ENCODE results near the gene TBC1D9B. TPM values are rescaled to one million over a fixed set of nuclear protein-coding genes. Genes with fewer than 3 reads are reported as not detected.
A peak's percentile ranks its signal among the peaks of the same experiment; 100 is the strongest.

The TBC1D9B gene
- total RNA-seq, 4 donors from 2014 or later: 56.1 to 65.9 (median 62.7) TPM

- TF ChIP-seq CTCF (IDR thresholded peaks at IDR 0.05 in 4 of 5, conservative IDR thresholded peaks at IDR 0.05 in 1 of 5) (no peak), POLR2A (IDR thresholded peaks at IDR 0.05) (no peak)
- Histone ChIP-seq H3K27ac (peak overlapping the region in 3 of 4 donors; percentile 78 to 85 (median 82)), H3K4me3 (peak overlapping the region in 2 of 4 donors; percentile 45 to 65), H3K27me3 (no peaks in the 10 kb centered on the region), H3K36me3 (peaks cover 0 to 5% of the 10 kb centered on the region in 2 donors), H3K4me1 (peaks cover 10 to 29% of the 10 kb centered on the region in 2 donors), H3K9me3 (no peaks in the 10 kb centered on the region)
- intact Hi-C loops (cut with DNase I; ENCODE audit: low total_unique reads): loop anchor here (2.0 kb wide), 1 partner anchor 162 kb away; the partner anchor contains the start of gene RNF130
- in situ Hi-C loops (cut with MboI; ENCODE audit: low sequenced_read_pairs in 4 of 4): loop anchor here in 2 of 4 donors (10.0 to 25.0 kb wide), 2 partner anchors 104 to 179 kb away; partner anchors contain the start of gene MGAT4B (in 1 of the 2)
- ATAC-seq (no peak), DNase-seq (no peak)
Observed at GRCh38 chr5:179908528-179908927, 831 bp upstream of the TBC1D9B start.

GRCh38 chr5:179906795-179907555 lies 722 bp downstream of the TBC1D9B start:
- peak overlapping the region; percentile 62 to 69 (median 66) for H3K4me3 ChIP-seq
- intact Hi-C loops (cut with DNase I; ENCODE audit: low total_unique reads) (loop anchor here (1.0 to 2.0 kb wide), 5 partner anchors 36 to 209 kb away; partner anchors contain the start of genes CANX and MRNIP), in situ Hi-C loops (cut with MboI; ENCODE audit: low sequenced_read_pairs in 4 of 4) (loop anchor here in 2 of 4 donors (10.0 to 25.0 kb wide), 2 partner anchors 102 to 180 kb away; partner anchors contain the start of gene MGAT4B (in 1 of the 2))
- H3K4me1 ChIP-seq: peaks cover 10 to 22% of the 10 kb centered on the region in 2 donors
- DNase-seq: peak; percentile 40 to 58
- no peaks in the 10 kb centered on the region for H3K9me3 ChIP-seq
- H3K27me3 ChIP-seq: no peaks in the 10 kb centered on the region
- H3K27ac ChIP-seq: peak overlapping the region; percentile 78 to 85 (median 82)
- ATAC-seq: peak; percentile 40 to 54
- H3K36me3 ChIP-seq: peaks cover 0 to 10% of the 10 kb centered on the region in 2 donors
- TF ChIP-seq POLR2A (IDR thresholded peaks at IDR 0.05): no peak
- no peak for TF ChIP-seq CTCF (IDR thresholded peaks at IDR 0.05 in 4 of 5, conservative IDR thresholded peaks at IDR 0.05 in 1 of 5)

- TF ChIP-seq CTCF (IDR thresholded peaks at IDR 0.05 in 4 of 5, conservative IDR thresholded peaks at IDR 0.05 in 1 of 5): no peak
- no peak for TF ChIP-seq POLR2A (IDR thresholded peaks at IDR 0.05)
- no peaks in the 10 kb centered on the region for H3K9me3 ChIP-seq
- intact Hi-C loops (cut with DNase I; ENCODE audit: low total_unique reads): loop anchor here (2.0 kb wide), 3 partner anchors 36 to 104 kb away; partner anchors contain the start of gene MRNIP
- peaks cover 13 to 26% of the 10 kb centered on the region in 2 donors for H3K4me1 ChIP-seq
- no peaks in the 10 kb centered on the region for H3K27me3 ChIP-seq
- H3K27ac ChIP-seq: peak overlapping the region; percentile 78 to 85 (median 82)
- peak overlapping the region; percentile 62 to 69 (median 66) for H3K4me3 ChIP-seq
- in situ Hi-C loops (cut with MboI; ENCODE audit: low sequenced_read_pairs in 4 of 4): loop anchor here in 2 of 4 donors (10.0 to 25.0 kb wide), 2 partner anchors 102 to 181 kb away; partner anchors contain the start of gene MGAT4B (in 1 of the 2)
- peaks cover 0 to 10% of the 10 kb centered on the region in 2 donors for H3K36me3 ChIP-seq
- ATAC-seq (no peak), DNase-seq (no peak)
Observed at GRCh38 chr5:179906294-179906794, 1.4 kb downstream of the TBC1D9B start.

GRCh38 chr5:179905161-179905560 lies 2.5 kb downstream of the TBC1D9B start:
- intact Hi-C loops (cut with DNase I; ENCODE audit: low total_unique reads): no loop called here
- H3K4me1 ChIP-seq: peaks cover 25 to 38% of the 10 kb centered on the region in 2 donors
- peaks cover 0 to 10% of the 10 kb centered on the region in 2 donors for H3K36me3 ChIP-seq
- H3K27me3 ChIP-seq: no peaks in the 10 kb centered on the region
- in situ Hi-C loops (cut with MboI; ENCODE audit: low sequenced_read_pairs in 4 of 4): loop anchor here in 2 of 4 donors (10.0 to 25.0 kb wide), 2 partner anchors 100 to 182 kb away; partner anchors contain the start of gene MGAT4B (in 1 of the 2)
- H3K9me3 ChIP-seq: no peaks in the 10 kb centered on the region
- no peak overlapping the region for H3K4me3 ChIP-seq
- H3K27ac ChIP-seq: no peak overlapping the region
- TF ChIP-seq CTCF (IDR thresholded peaks at IDR 0.05 in 4 of 5, conservative IDR thresholded peaks at IDR 0.05 in 1 of 5): no peak
- TF ChIP-seq POLR2A (IDR thresholded peaks at IDR 0.05): no peak
- ATAC-seq (no peak), DNase-seq (no peak)

All from gastrocnemius medialis (tissue), 4 donors.